Muscle layer of colon (tissue), 2 donors: ENCODE data around the gene ME3.

ENCODE experiments used
- H3K27ac ChIP-seq: one replicate; pipeline ENCODE4 v1.7.0; 2013; ENCODE audit warnings: low read depth, mild to moderate bottlenecking, low read length, moderate library complexity
- H3K27me3 ChIP-seq, 2 donors: one replicate each; pipeline ENCODE4 v1.7.0; 2013; ENCODE audit warnings: low read length in 2 of 2, mild to moderate bottlenecking in 2 of 2; ENCODE audit not compliant: insufficient read depth in 2 of 2, control insufficient read depth in 1 of 2
- H3K36me3 ChIP-seq: one replicate; pipeline ENCODE4 v1.7.0; 2013; ENCODE audit warnings: mild to moderate bottlenecking, low read length; ENCODE audit not compliant: insufficient read depth
- H3K4me1 ChIP-seq: one replicate; pipeline ENCODE4 v1.7.0; 2013; ENCODE audit warnings: mild to moderate bottlenecking, low read length; ENCODE audit not compliant: insufficient read depth
- H3K4me3 ChIP-seq, 2 donors: one replicate each; pipeline ENCODE4 v1.7.0; 2013; ENCODE audit warnings: low read length in 2 of 2, low read depth in 1 of 2, mild to moderate bottlenecking in 1 of 2, moderate library complexity in 1 of 2
- H3K9ac ChIP-seq: one replicate; pipeline ENCODE4 v1.7.0; 2013; ENCODE audit warnings: low read length
- H3K9me3 ChIP-seq: one replicate; pipeline ENCODE4 v1.7.0; 2013; ENCODE audit warnings: mild to moderate bottlenecking, low read length
- donor health status: abdominal sarcoma.
- donor health status: Adenocarcinoma of cecum.

Gene ME3

DNA sequence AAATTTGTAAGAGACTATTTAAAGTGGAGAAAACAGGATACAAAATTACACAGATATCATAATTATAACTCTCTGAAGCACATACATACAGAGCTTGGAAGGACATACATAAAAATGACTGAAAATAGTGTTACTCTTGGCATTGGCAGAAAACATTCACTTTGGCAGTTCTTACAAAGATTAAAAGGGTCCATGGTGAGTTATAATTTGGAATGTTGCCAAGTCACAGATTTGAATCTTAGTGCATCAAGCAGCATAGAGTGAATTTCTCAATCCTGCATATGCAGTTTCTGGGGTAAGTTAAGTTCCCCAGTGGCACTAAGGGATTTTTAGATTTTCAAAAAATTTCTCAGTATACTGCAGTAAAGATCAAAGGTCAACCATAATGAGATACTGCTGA, 181.8 kb downstream of the ME3 start:
- no peak overlapping the region for H3K27ac ChIP-seq
- H3K9me3 ChIP-seq = no peaks in the 10 kb centered on the region
- no peaks in the 10 kb centered on the region for H3K4me1 ChIP-seq
- H3K27me3 ChIP-seq = no peaks in the 10 kb centered on the region
- no peak overlapping the region for H3K4me3 ChIP-seq
- H3K36me3 ChIP-seq = no peaks in the 10 kb centered on the region
- no peak overlapping the region for H3K9ac ChIP-seq

DNA sequence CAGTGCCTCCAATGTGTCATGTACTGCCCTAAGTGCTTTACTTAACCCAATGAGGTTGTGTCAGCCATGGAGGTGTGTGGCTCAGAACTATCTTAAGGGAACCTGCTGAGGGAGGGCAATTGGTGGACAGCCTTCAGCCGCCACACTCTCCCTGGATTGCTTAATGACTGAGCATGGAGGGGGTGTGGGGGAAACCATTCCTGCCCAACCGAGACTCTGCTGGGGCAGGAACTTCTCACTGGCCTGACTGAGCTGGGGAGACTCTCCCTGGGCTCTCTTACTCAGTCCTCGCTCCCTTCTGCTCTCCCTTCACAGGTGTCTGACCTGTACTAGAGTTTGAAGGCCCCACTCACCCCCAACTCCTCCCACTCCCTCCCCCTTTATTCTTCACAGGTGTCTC, 183.0 kb downstream of the ME3 start:
- Histone ChIP-seq H3K27me3 (no peaks in the 10 kb centered on the region), H3K36me3 (no peaks in the 10 kb centered on the region), H3K4me3 (no peak overlapping the region), H3K27ac (no peak overlapping the region), H3K9ac (no peak overlapping the region), H3K4me1 (peaks cover 5% of the 10 kb centered on the region), H3K9me3 (no peaks in the 10 kb centered on the region)

DNA sequence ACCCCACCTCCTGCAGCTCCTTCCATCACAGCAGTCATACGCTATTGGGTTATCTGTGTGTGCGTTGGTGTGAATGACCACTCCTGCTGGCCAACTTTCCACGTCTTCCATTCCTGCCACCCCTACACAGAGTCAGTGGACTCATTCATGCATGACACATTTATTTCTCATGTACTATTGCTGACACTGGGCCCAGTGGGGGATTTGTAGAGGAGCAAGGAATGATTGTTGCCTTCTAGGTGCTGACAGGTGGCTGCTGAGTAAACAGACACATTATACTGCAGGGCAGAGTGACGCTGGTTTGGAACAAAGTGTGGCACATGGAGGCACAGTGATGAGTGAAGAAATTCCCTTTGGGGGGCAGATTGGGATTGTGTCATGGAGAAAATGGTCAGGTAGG, 183.9 kb downstream of the ME3 start:
- Histone ChIP-seq H3K27me3 (no peaks in the 10 kb centered on the region), H3K4me3 (no peak overlapping the region), H3K36me3 (no peaks in the 10 kb centered on the region), H3K27ac (no peak overlapping the region), H3K9ac (no peak overlapping the region), H3K9me3 (no peaks in the 10 kb centered on the region), H3K4me1 (peaks cover 14% of the 10 kb centered on the region)

DNA sequence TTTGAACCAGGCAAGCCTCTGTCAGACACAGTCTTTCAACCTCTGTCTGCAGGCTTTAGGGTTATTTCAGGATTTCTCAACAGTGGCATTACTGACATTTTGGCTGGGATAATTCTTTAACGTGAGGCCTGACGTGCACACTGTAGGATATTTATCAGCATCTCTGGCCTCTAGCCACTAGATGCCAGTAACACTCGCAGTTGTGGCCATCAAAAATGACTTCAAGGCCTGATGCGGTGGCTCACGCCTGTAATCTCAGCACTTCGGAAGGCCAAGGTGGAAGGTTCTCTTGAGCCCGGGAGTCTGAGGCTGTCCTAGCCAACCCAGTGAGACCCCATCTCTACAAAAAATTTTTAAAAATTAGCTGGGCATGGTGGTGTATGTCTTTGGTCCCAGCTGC, 184.7 kb downstream of the ME3 start:
- Histone ChIP-seq H3K4me1 (peaks cover 21% of the 10 kb centered on the region), H3K36me3 (no peaks in the 10 kb centered on the region), H3K9me3 (no peaks in the 10 kb centered on the region), H3K9ac (no peak overlapping the region), H3K27me3 (no peaks in the 10 kb centered on the region), H3K27ac (no peak overlapping the region), H3K4me3 (no peak overlapping the region)

DNA sequence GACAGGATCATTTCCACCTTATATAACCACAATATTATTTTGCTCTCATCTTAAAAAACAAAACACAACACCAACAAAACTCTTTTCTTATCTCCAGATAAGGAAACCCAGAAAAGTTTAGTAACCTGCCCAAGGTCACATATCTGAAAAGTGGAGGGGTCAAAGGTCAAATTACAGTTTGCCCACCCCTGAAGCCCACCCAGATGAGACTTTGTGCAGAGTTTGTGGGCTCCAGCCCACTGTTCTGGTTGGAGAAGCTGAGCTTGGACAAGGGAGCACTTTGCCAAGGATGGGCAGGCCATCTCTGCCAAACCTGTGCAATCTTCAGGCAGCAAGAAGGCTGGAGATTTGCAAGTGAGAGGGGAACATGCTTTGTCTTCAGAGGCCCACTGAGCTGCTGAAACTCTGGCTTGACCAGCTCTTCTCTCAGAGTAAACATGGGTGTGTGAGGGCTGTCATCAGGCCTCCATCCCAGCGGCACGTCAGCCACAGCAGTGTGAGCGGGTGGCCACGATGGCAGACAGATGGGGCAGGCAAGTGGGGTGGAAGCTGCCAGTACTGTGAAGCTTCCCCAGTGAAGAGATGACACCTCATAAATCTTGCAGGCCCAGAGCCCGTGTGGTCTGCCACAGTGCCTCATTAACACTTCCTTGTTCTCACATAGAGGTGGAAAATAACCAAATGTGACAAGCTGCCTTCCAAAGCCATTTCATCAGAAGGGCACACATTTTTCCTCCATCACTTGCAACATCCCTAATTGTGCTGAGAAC, 186.0 kb downstream of the ME3 start:
- Histone ChIP-seq H3K36me3 (no peaks in the 10 kb centered on the region), H3K9ac (no peak overlapping the region), H3K27me3 (no peaks in the 10 kb centered on the region), H3K4me1 (peaks cover 21% of the 10 kb centered on the region), H3K27ac (no peak overlapping the region), H3K9me3 (no peaks in the 10 kb centered on the region), H3K4me3 (no peak overlapping the region)

DNA sequence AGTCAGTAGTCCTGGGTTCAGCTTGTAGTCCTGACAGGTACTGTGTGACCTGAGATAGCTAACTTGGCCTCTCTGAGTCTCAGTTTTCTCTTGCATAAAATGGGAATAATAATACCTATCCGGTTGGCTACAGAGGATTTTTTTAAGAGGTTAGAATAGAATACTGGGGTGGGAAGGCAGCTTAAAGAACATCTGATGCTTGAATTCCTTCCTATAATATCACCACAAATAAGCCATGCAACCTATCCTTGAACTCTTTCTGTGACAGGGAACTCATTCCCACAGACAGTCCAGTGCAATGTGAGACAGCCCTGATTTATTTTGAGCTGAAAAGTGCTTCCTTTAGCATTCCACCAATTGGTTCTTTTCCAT, 187.6 kb downstream of the ME3 start:
- H3K4me1 ChIP-seq = peaks cover 21% of the 10 kb centered on the region

DNA sequence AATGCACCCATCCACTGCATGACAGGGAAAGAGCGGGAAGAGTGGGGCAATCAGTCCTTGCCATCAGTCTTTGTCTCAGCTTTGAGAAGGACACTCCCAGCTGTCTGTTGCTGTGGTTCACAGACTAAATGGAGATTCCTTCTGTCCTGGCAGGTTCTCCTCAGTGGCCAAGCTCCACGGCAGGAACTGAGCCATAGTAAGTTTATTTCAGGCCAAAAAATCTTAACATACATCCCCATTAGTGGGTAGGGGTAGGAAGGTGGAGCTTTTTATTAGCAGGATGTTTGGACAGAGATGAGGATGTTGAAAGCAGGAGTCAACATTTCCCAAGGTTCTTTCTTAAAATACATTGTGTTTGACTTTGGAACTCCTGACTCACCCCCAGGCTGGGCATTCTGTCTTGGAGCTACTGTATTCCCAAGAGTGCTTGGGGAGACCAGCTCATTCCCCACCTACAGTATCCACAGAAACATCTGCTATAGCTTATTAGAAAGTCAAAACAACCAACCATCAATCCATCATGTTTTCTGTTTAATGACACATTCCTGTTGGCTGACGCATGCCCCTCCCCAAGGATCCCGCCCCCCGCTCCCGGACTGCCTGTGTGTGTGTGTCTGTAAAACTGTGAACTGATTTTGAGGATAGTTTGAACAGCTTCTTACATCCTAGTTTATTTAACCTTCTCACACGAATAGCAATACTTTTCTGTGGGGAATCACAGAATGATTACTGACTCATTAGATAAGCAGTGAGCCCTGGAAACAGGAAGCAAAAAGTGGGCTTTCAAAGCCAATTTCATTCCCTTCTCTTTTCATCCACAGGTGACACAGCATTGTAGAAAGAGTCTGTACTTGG, 188.2 kb downstream of the ME3 start:
- Histone ChIP-seq H3K9ac (no peak overlapping the region), H3K4me3 (no peak overlapping the region), H3K9me3 (no peaks in the 10 kb centered on the region), H3K36me3 (no peaks in the 10 kb centered on the region), H3K27ac (peak overlapping the region; percentile 3), H3K4me1 (peaks cover 21% of the 10 kb centered on the region), H3K27me3 (no peaks in the 10 kb centered on the region)

More for the DNA sequence above, 187.6 kb downstream of the ME3 start:
- Histone ChIP-seq H3K9ac (no peak overlapping the region), H3K9me3 (no peaks in the 10 kb centered on the region), H3K27me3 (no peaks in the 10 kb centered on the region), H3K4me3 (no peak overlapping the region), H3K36me3 (no peaks in the 10 kb centered on the region), H3K27ac (peak overlapping the region; percentile 3)

DNA sequence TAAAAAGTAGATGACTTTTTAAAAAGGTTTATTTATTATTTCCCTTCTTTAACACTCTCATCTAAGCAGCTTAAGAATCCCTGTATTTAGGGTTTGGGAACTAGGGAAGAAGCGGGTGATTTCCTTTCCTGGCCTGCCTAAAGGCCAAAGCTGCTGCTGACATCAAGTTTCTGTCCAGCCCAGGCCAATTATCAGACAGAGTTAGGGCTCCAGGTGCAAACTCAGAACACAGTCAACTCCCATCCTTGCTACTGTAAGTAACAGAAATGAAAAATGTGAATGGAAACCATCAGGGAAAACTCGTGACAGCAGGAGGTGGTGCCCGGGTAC, 188.8 kb downstream of the ME3 start:
- H3K27me3 ChIP-seq = no peaks in the 10 kb centered on the region
- no peaks in the 10 kb centered on the region for H3K9me3 ChIP-seq
- no peak overlapping the region for H3K4me3 ChIP-seq
- peaks cover 21% of the 10 kb centered on the region for H3K4me1 ChIP-seq
- H3K27ac ChIP-seq = no peak overlapping the region
- H3K36me3 ChIP-seq = no peaks in the 10 kb centered on the region
- no peak overlapping the region for H3K9ac ChIP-seq

DNA sequence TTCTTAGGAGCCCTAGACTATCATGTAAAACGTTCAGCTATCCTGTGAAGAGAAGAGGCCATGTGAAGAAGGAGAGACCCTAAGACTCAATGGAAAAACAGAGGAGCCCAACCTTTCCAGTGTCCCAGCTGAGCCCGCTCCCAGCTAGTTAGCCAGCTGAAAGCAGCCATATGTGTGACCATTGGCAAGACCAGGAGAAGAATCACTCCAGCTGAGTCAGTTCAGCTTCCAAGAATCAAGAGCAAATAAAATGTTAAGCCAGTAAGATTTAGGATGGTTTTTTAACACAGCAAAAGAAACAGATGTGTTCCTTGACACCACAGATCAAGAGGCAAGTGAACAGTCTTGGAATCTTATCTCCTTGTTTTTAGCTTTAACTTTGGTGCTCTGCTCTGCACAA, 189.7 kb downstream of the ME3 start:
- no peak overlapping the region for H3K4me3 ChIP-seq
- H3K27ac ChIP-seq = no peak overlapping the region
- peaks cover 26% of the 10 kb centered on the region for H3K4me1 ChIP-seq
- H3K9me3 ChIP-seq = no peaks in the 10 kb centered on the region
- H3K27me3 ChIP-seq = no peaks in the 10 kb centered on the region
- no peaks in the 10 kb centered on the region for H3K36me3 ChIP-seq
- no peak overlapping the region for H3K9ac ChIP-seq

DNA sequence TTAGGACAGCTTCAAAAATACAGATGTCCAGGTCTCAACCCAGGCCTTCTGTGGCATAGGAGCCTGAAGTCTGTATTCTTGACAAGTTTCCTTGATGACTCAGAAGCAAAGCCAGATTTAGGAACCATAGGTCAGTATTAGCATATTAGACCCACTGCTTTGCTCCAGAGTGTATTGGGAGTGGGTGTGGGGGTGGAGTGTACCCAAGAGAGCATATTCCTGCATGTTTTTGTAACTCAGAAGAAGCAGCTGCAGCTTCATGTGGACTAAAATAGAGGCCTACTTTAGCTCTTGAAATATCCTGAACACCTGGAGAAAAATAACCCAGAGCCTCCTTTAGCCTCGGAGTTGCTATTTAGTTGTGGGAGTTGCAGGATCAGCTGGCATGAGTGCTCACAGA, 191.0 kb downstream of the ME3 start:
- peaks cover 29% of the 10 kb centered on the region for H3K4me1 ChIP-seq
- H3K27ac ChIP-seq = no peak overlapping the region
- H3K9ac ChIP-seq = no peak overlapping the region
- H3K27me3 ChIP-seq = no peaks in the 10 kb centered on the region
- H3K36me3 ChIP-seq = no peaks in the 10 kb centered on the region
- no peak overlapping the region for H3K4me3 ChIP-seq
- no peaks in the 10 kb centered on the region for H3K9me3 ChIP-seq

DNA sequence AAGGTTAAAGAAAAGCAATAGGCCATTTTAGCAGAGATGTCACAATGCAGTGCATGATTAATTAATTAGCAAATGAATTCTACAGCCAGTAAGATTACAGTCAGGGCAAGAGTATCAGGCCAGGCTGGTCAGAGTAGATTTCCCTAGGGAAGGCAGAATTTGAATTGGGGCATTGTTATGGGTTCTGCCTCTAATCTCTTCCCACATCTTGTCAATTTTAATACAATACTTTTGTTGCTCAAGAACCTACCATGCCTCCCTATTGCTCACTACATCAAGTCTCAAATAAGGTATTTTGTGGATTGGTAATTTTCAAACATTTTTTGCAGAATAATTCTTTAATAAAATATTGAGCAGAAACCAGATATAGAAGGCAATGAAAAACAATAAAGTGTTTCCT, 194.1 kb downstream of the ME3 start:
- Histone ChIP-seq H3K36me3 (no peaks in the 10 kb centered on the region), H3K27me3 (no peaks in the 10 kb centered on the region), H3K4me1 (peaks cover 14% of the 10 kb centered on the region), H3K27ac (no peak overlapping the region), H3K4me3 (no peak overlapping the region), H3K9ac (no peak overlapping the region), H3K9me3 (no peaks in the 10 kb centered on the region)
